ENCODE measurements around the gene SLC13A5. TPM values are rescaled to one million over a fixed set of nuclear protein-coding genes. Genes with fewer than 3 reads are reported as not detected.

The SLC13A5 gene
- total RNA-seq, 6 donors from 2014 or later = 0.09 to 0.27 TPM; not detected in 4

DNA sequence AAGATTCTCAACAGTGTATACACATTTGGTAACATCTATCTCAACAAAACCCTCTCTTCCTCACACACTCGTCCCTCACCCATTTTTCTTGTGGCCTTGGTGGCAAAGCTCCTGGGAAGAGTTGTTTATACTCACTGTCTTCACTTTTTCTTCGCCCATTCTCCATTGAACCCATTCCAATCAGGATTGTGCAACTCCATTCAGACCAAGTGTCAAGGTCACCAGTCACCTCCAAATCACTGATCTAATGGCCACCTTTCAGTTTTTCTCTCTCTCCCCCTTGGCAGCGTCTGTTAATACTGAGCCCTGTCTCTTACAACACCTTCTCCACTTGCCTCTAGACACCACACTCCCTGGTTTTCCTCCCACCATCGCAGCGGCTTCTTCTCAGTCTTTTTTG is 8.6 kb upstream of the SLC13A5 start:
- DNase-seq = no peak
- ATAC-seq (ENCODE audit: low FRiP score in 2 of 2) = no peak
- H3K9me3 ChIP-seq = no peaks in the 10 kb centered on the region
- no peak overlapping the region for H3K4me3 ChIP-seq
- no peaks in the 10 kb centered on the region for H3K4me1 ChIP-seq
- TF ChIP-seq EP300 (IDR thresholded peaks at IDR 0.05) = no peak
- no peak for TF ChIP-seq POLR2A (IDR thresholded peaks at IDR 0.05)
- TF ChIP-seq POLR2AphosphoS5 (IDR thresholded peaks at IDR 0.05) = no peak
- TF ChIP-seq, protein P1, sequence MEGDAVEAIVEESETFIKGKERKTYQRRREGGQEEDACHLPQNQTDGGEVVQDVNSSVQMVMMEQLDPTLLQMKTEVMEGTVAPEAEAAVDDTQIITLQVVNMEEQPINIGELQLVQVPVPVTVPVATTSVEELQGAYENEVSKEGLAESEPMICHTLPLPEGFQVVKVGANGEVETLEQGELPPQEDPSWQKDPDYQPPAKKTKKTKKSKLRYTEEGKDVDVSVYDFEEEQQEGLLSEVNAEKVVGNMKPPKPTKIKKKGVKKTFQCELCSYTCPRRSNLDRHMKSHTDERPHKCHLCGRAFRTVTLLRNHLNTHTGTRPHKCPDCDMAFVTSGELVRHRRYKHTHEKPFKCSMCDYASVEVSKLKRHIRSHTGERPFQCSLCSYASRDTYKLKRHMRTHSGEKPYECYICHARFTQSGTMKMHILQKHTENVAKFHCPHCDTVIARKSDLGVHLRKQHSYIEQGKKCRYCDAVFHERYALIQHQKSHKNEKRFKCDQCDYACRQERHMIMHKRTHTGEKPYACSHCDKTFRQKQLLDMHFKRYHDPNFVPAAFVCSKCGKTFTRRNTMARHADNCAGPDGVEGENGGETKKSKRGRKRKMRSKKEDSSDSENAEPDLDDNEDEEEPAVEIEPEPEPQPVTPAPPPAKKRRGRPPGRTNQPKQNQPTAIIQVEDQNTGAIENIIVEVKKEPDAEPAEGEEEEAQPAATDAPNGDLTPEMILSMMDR (IDR thresholded peaks at IDR 0.05) = no peak
- H3K27ac ChIP-seq = no peak overlapping the region
- no peaks in the 10 kb centered on the region for H3K27me3 ChIP-seq
- no peaks in the 10 kb centered on the region for H3K36me3 ChIP-seq
- 70 to 81% methylated on average over 5 of the region's 5 CpGs for WGBS, 2 donors

DNA sequence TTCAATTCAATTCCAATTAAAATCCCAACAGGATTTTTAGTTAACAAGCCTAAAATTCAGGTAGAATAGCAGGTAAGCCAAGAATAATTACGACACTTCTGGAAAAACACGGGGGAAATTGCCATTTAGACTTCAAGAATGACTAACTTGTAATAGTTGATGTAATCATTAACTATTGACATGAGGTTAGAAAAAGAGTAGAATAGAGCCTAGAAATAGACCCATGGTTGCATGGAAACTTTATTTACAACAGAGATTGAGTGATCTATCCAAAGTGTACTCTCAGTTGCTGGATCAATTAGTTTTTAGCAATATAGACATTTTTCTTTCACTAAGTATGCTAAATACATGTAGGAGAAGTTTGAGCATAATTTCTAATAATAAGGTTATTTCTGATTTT is 3.6 kb upstream of the SLC13A5 start:
- H3K4me3 ChIP-seq = no peak overlapping the region
- no peak overlapping the region for H3K27ac ChIP-seq
- peaks cover 0 to 3% (median 0%) of the 10 kb centered on the region in 4 donors for H3K9me3 ChIP-seq
- H3K27me3 ChIP-seq = peaks cover 0 to 21% (median 4%) of the 10 kb centered on the region in 4 donors
- H3K36me3 ChIP-seq = no peaks in the 10 kb centered on the region
- WGBS, 2 donors = 77 to 88% methylated on average over 2 of the region's 2 CpGs
- TF ChIP-seq POLR2AphosphoS5 (IDR thresholded peaks at IDR 0.05) = no peak
- DNase-seq (no peak), ATAC-seq (ENCODE audit: low FRiP score in 2 of 2) (no peak)
- peaks cover 8 to 23% (median 17%) of the 10 kb centered on the region in 4 donors for H3K4me1 ChIP-seq

DNA sequence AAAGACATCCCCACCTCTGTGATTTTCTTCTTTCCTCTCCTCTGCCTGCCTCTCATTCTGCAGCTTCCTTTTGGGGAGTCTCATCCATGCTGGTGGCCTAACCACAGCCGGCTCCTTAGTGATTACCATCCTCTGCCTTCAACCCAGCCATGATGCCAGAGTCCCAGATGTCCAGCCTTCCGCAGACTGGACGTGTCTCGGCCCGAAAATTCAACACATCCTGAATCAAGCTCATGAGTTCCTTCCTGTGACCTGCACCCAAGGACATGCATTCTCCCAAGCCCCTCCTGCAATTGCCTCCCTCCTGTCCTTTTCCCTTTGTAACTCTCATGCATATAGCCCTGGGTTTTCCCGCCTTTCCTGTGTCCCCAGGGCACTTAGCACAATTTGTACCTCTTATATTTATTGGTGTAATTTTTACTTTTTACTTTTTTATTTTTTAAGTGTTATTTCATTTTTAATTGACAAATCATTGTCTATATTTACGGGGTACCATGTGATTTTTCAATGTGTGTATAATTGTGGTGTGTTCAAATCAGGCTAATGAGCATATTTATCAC is 1.2 kb upstream of the SLC13A5 start:
- Histone ChIP-seq H3K4me1 (peaks cover 8 to 23% (median 17%) of the 10 kb centered on the region in 4 donors), H3K4me3 (no peak overlapping the region), H3K36me3 (no peaks in the 10 kb centered on the region), H3K27me3 (peaks cover 0 to 21% (median 4%) of the 10 kb centered on the region in 4 donors), H3K27ac (no peak overlapping the region), H3K9me3 (peaks cover 0 to 3% (median 0%) of the 10 kb centered on the region in 4 donors)
- no peak for DNase-seq
- no peak for ATAC-seq (ENCODE audit: low FRiP score in 2 of 2)
- TF ChIP-seq POLR2AphosphoS5 (IDR thresholded peaks at IDR 0.05) = no peak
- no peak for TF ChIP-seq POLR2A (IDR thresholded peaks at IDR 0.05)
- TF ChIP-seq, protein P1 (IDR thresholded peaks at IDR 0.05) = no peak
- TF ChIP-seq EP300 (IDR thresholded peaks at IDR 0.05) = no peak
- WGBS, 2 donors = 63 to 77% methylated on average over 7 of the region's 7 CpGs

DNA sequence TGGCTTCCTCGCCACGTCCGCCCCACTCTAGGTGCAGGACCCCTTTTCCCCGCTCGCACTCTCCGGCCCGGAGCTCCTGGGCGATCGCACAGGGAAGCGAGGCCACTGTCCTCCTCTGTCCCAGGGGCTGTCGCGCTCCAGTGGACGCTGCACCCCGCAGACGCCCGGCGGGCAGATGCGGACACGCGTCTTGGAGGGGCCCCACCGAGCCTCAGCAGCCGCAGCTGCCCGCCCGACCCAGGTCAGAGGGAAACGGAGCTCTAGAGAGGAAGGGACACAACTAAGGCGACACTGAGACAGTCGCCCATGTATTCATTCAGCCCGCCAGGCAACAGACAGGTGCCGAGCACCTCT is 726 bp upstream of the SLC13A5 start:
- no peak for DNase-seq
- Histone ChIP-seq H3K4me1 (peaks cover 8 to 23% (median 17%) of the 10 kb centered on the region in 4 donors), H3K9me3 (peaks cover 0 to 3% (median 0%) of the 10 kb centered on the region in 4 donors), H3K27me3 (peaks cover 0 to 21% (median 4%) of the 10 kb centered on the region in 4 donors), H3K27ac (no peak overlapping the region), H3K36me3 (no peaks in the 10 kb centered on the region), H3K4me3 (peak overlapping the region in 3 of 4 donors; percentile 12 to 36 (median 19))
- TF ChIP-seq, protein P1 (IDR thresholded peaks at IDR 0.05) = no peak
- TF ChIP-seq EP300 (IDR thresholded peaks at IDR 0.05) (no peak), POLR2A (IDR thresholded peaks at IDR 0.05) (no peak), POLR2AphosphoS5 (IDR thresholded peaks at IDR 0.05) (no peak)
- WGBS, 2 donors = 8 to 14% methylated on average over 8 to 12 of the region's 29 CpGs
- peak; percentile 10 to 16 for ATAC-seq (ENCODE audit: low FRiP score in 2 of 2)

DNA sequence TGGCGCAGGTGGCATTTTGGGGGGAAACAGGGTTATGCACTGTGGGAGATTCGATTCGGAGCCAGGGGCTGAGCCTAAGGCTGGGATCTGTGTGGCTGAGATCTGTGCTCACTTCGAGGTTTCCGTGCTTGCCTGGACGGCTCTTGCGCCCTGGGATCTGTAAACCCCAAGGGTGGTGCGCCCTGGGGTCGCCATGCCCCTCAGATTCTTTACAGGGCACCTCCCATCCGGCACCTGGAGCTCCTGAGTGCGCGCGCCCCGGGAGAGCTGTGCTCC is 377 bp downstream of the SLC13A5 start:
- Histone ChIP-seq H3K4me1 (peaks cover 8 to 23% (median 17%) of the 10 kb centered on the region in 4 donors), H3K27me3 (peaks cover 0 to 21% (median 4%) of the 10 kb centered on the region in 4 donors), H3K27ac (no peak overlapping the region), H3K4me3 (peak overlapping the region in 2 of 4 donors; percentile 19 to 36), H3K36me3 (no peaks in the 10 kb centered on the region), H3K9me3 (peaks cover 0 to 3% (median 0%) of the 10 kb centered on the region in 4 donors)
- ATAC-seq (ENCODE audit: low FRiP score in 2 of 2) (no peak), DNase-seq (no peak)
- WGBS, 2 donors = 29% methylated on average over 13 of the region's 14 CpGs; no CpG with 5 or more reads in 1 of the 2 donors
- no peak for TF ChIP-seq POLR2AphosphoS5 (IDR thresholded peaks at IDR 0.05)
- TF ChIP-seq, protein P1 (IDR thresholded peaks at IDR 0.05) = no peak
- TF ChIP-seq EP300 (IDR thresholded peaks at IDR 0.05) = no peak
- no peak for TF ChIP-seq POLR2A (IDR thresholded peaks at IDR 0.05)
